Uterus (tissue), 4 donors: ENCODE results near the gene OXCT1. TPM values are rescaled to one million over a fixed set of nuclear protein-coding genes. Genes with fewer than 3 reads are reported as not detected.

Source experiments
- DNase-seq, 2 donors: peaks; one replicate each; pipeline ENCODE4 v3.0.0-alpha.2; 2019 to 2020
- H3K27ac ChIP-seq, 2 donors: fragments of 200-600 bp; sonication (generic); 1 replicate in 1 of 2; 2 replicates in 1 of 2; pipeline ENCODE4 v1.5.1; 2016 to 2018
- H3K27me3 ChIP-seq, 2 donors: fragments of 200-600 bp; sonication (generic); one replicate each; pipeline ENCODE4 v1.5.1; 2018 to 2019; ENCODE audit warnings: control low read depth in 1 of 2
- H3K36me3 ChIP-seq, 2 donors: fragments of 200-600 bp; sonication (generic); one replicate each; pipeline ENCODE4 v1.5.1; 2019; ENCODE audit warnings: control low read depth in 1 of 2
- H3K4me1 ChIP-seq, 2 donors: fragments of 200-600 bp; sonication (generic); one replicate each; pipeline ENCODE4 v1.5.1; 2018 to 2019; ENCODE audit warnings: control low read depth in 1 of 2
- H3K4me3 ChIP-seq, 2 donors: fragments of 200-600 bp; sonication (generic); 1 replicate in 1 of 2; 2 replicates in 1 of 2; pipeline ENCODE4 v1.5.1; 2018 to 2019; ENCODE audit warnings: mild to moderate bottlenecking in 1 of 2
- H3K9me3 ChIP-seq, 2 donors: fragments of 200-600 bp; sonication (generic); one replicate each; pipeline ENCODE4 v1.5.1; 2019; ENCODE audit warnings: control low read depth in 1 of 2
- CTCF ChIP-seq, 4 experiments: fragments of 200-600 bp in 2 of 4; fragments of 450-650 bp in 2 of 4; sonication (generic) in 2 of 4; IDR thresholded peaks; one replicate each; pipeline ENCODE4 v1.5.1; 2016 to 2019; ENCODE audit warnings: antibody characterized with exemption in 4 of 4, mild to moderate bottlenecking in 2 of 4, moderate library complexity in 1 of 4
- POLR2A ChIP-seq, 2 donors: fragments of 450-650 bp; IDR thresholded peaks; one replicate each; pipeline ENCODE4 v1.6.1; 2016; ENCODE audit warnings: antibody characterized with exemption in 2 of 2, mild to moderate bottlenecking in 1 of 2, moderate library complexity in 1 of 2
- intact Hi-C: fragments of 100-400 bp; cut with DNase I; formaldehyde crosslinking; loops from one replicate; pipeline ENCODE4 v1.15.1; 2023; ENCODE audit warnings: low total_unique reads
- total RNA-seq, 4 donors: library from RNA; depleted of rRNA in 3 of 4; stranded (reverse); fragments of >200 nt in 3 of 4; gene quantifications; one replicate each; pipeline versions ENCODE4 v1.1.0 to v1.2.4, GENCODE V29; 2014 to 2023
- donor health status: DM: yes; HTN: yes; CAD: no.

The OXCT1 gene
- total RNA-seq, 4 donors from 2014 or later, result 11.2 to 37.3 (median 27.0) TPM

DNA sequence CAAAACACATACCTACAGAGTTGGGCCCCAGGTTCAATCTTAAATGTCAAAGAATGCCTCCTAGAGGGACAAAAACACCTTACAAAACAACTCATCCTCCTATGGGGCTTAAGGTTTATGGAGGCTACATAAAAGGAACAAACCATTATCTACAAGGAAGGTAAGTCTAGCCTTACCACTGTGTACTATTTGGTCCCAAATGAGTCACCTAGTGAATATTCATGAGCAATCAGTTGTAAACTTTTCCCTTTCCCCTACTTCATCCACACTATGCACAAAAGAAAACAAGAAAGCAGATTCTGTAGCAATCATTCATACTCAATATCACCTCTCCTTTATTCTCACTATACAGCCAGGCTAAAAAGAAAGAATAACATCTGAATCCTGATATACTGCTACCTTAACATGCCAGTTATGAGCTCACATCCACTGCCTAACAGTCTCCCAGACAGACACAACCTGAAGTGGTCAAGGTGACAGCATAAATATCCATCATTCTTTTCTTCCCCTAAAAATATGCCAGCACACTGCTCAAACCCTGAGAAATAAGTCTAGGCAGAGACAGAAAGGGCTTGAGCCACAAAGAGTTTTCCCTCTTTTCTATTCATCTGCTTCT, 6.2 kb downstream of the OXCT1 start:
- H3K4me1 ChIP-seq, result no peaks in the 10 kb centered on the region
- H3K9me3 ChIP-seq, result no peaks in the 10 kb centered on the region
- H3K27me3 ChIP-seq, result no peaks in the 10 kb centered on the region
- H3K4me3 ChIP-seq, result no peak overlapping the region
- no peaks in the 10 kb centered on the region for H3K36me3 ChIP-seq
- intact Hi-C loops, result loop anchor here (10.0 kb wide), 1 partner anchor 61 kb away; the partner anchor contains the start of gene FBXO4
- no peak overlapping the region for H3K27ac ChIP-seq
- TF ChIP-seq POLR2A (IDR thresholded peaks at IDR 0.05) (no peak), CTCF (IDR thresholded peaks at IDR 0.05) (no peak)
- DNase-seq, result no peak

DNA sequence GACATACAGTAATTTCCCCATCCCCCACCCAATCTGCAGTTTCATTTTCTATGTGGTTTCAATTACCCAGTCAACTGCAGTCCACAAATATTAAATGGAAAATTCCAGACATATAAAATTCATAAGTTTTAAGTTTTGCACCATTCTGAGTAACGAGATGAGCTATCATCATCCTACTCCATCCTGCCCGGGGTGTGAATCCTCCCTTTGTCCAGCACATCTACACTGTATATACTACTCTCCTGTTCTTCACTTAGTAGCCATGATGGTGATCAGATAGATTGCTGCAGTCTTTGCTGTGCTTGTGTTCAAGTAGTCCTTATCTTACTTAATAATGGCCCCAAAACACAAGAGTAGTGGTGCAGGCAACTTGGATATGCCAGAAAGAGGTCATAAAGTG, 11.3 kb downstream of the OXCT1 start:
- DNase-seq, result no peak
- no peaks in the 10 kb centered on the region for H3K36me3 ChIP-seq
- H3K9me3 ChIP-seq, result no peaks in the 10 kb centered on the region
- H3K4me1 ChIP-seq, result no peaks in the 10 kb centered on the region
- H3K27ac ChIP-seq, result no peak overlapping the region
- TF ChIP-seq CTCF (IDR thresholded peaks at IDR 0.05) (no peak), POLR2A (IDR thresholded peaks at IDR 0.05) (no peak)
- intact Hi-C loops, result no loop called here
- H3K27me3 ChIP-seq, result no peaks in the 10 kb centered on the region
- no peak overlapping the region for H3K4me3 ChIP-seq

DNA sequence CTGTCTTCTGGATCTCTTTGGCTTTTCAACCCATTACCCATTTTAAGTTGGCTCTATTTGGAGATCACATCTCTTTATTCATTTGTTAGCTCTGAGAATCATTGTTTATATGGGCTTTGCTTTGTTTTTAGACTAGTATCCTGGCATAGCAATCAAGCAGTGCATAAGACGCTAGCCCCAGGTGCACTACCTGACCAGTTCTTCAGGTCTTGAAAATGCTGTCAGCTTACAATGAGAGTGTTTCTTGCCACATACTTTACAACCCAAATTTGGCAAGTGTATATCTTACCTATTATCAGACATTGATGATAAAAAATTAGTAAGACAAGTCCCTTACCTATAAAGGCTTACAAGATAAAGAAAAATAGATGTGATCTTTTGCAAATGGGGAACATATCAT, 12.2 kb downstream of the OXCT1 start:
- Histone ChIP-seq H3K36me3 (no peaks in the 10 kb centered on the region), H3K27me3 (no peaks in the 10 kb centered on the region), H3K27ac (no peak overlapping the region), H3K4me1 (no peaks in the 10 kb centered on the region), H3K9me3 (no peaks in the 10 kb centered on the region), H3K4me3 (no peak overlapping the region)
- no peak for TF ChIP-seq CTCF (IDR thresholded peaks at IDR 0.05)
- no peak for TF ChIP-seq POLR2A (IDR thresholded peaks at IDR 0.05)
- no peak for DNase-seq
- intact Hi-C loops, result no loop called here

- H3K27ac ChIP-seq, result no peak overlapping the region
Measured at GRCh38 chr5:41856644-41857491, 13.4 kb downstream of the OXCT1 start.

More at GRCh38 chr5:41856644-41857491, 13.4 kb downstream of the OXCT1 start:
- TF ChIP-seq CTCF (IDR thresholded peaks at IDR 0.05) (peak; percentile 59 to 79 (median 74)), POLR2A (IDR thresholded peaks at IDR 0.05) (no peak)
- no peak overlapping the region for H3K4me3 ChIP-seq
- intact Hi-C loops, result no loop called here
- no peaks in the 10 kb centered on the region for H3K4me1 ChIP-seq
- no peaks in the 10 kb centered on the region for H3K27me3 ChIP-seq
- H3K9me3 ChIP-seq, result no peaks in the 10 kb centered on the region
- H3K36me3 ChIP-seq, result no peaks in the 10 kb centered on the region
- peak; percentile 23 to 52 for DNase-seq
